SU-DHL-6 (cell line): ENCODE results near the gene LDLRAD2.

ENCODE experiments used
- H2AFZ ChIP-seq: fragments of 200-600 bp; sonication (generic); 2 replicates; pipeline ENCODE4 v1.6.1; 2014; ENCODE audit warnings: low read depth, mild to moderate bottlenecking, moderate library complexity, mixed read lengths, antibody characterized with exemption, low read length; ENCODE audit not compliant: severe bottlenecking
- H3F3A ChIP-seq: fragments of 200-600 bp; shearing (Covaris generic); 2 replicates; pipeline ENCODE4 v1.6.0; 2016; ENCODE audit warnings: antibody characterized with exemption, mild to moderate bottlenecking; ENCODE audit not compliant: insufficient read depth
- H3K27ac ChIP-seq: fragments of 200-600 bp; sonication (generic); 2 replicates; pipeline ENCODE4 v1.5.1; 2016; ENCODE audit warnings: low read depth, mild to moderate bottlenecking, low read length, moderate library complexity, mixed read lengths
- H3K27me3 ChIP-seq: fragments of 200-600 bp; sonication (generic), shearing (Covaris generic); 2 replicates; pipeline ENCODE4 v1.6.0; 2014; ENCODE audit warnings: mild to moderate bottlenecking, low read length
- H3K36me3 ChIP-seq: fragments of 200-600 bp; sonication (generic); 2 replicates; pipeline ENCODE4 v1.6.1; 2014; ENCODE audit warnings: mild to moderate bottlenecking, low read length, mixed read lengths
- H3K4me2 ChIP-seq: fragments of 300-600, 200-600 bp; shearing (Covaris generic), sonication (generic); 2 replicates; pipeline ENCODE4 v1.6.0; 2014; ENCODE audit warnings: low read length, low read depth, mild to moderate bottlenecking; ENCODE audit not compliant: poor library complexity, severe bottlenecking
- H3K4me3 ChIP-seq: fragments of 200-600 bp; sonication (generic); 2 replicates; pipeline ENCODE4 v1.5.1; 2014; ENCODE audit warnings: antibody characterized with exemption, low read length, mild to moderate bottlenecking, mixed read lengths; ENCODE audit not compliant: insufficient read depth, poor library complexity, severe bottlenecking
- H3K79me2 ChIP-seq: fragments of 200-600 bp; sonication (generic); 2 replicates; pipeline ENCODE4 v1.6.1; 2014; ENCODE audit warnings: mild to moderate bottlenecking, low read length, moderate library complexity; ENCODE audit not compliant: insufficient read depth
- H3K9ac ChIP-seq: fragments of 200-600 bp; sonication (generic); 2 replicates; pipeline ENCODE4 v1.7.0; 2014; ENCODE audit warnings: mild to moderate bottlenecking, low read length
- H3K9me2 ChIP-seq: fragments of 200-600 bp; sonication (generic); replicated peaks from 2 replicates; pipeline ENCODE4 v1.6.1; 2014; ENCODE audit warnings: low read length; ENCODE audit not compliant: insufficient read depth
- H3K9me3 ChIP-seq: fragments of 200-600 bp; sonication (generic); 2 replicates; pipeline ENCODE4 v1.6.1; 2014; ENCODE audit warnings: low read length, mixed read lengths; ENCODE audit not compliant: insufficient read depth
- H4K20me1 ChIP-seq: fragments of 200-600 bp; sonication (generic); 2 replicates; pipeline ENCODE4 v1.6.1; 2014; ENCODE audit warnings: low read depth, mild to moderate bottlenecking, antibody characterized with exemption, low read length, moderate library complexity, mixed read lengths
- CTCF ChIP-seq: fragments of 200-600 bp; sonication (generic); IDR thresholded peaks from one replicate; pipeline ENCODE4 v1.5.1; 2017; ENCODE audit warnings: antibody characterized with exemption, mild to moderate bottlenecking, low read length, moderate library complexity; ENCODE audit not compliant: insufficient read depth, poor library complexity, severe bottlenecking
- EZH2phosphoT487 ChIP-seq: fragments of 200-600 bp; sonication (generic), shearing (Covaris generic); conservative IDR thresholded peaks from 2 replicates; pipeline ENCODE4 v1.6.1; 2018; ENCODE audit warnings: mild to moderate bottlenecking, antibody characterized with exemption, low read length, moderate library complexity, mixed read lengths

LDLRAD2 gene

DNA sequence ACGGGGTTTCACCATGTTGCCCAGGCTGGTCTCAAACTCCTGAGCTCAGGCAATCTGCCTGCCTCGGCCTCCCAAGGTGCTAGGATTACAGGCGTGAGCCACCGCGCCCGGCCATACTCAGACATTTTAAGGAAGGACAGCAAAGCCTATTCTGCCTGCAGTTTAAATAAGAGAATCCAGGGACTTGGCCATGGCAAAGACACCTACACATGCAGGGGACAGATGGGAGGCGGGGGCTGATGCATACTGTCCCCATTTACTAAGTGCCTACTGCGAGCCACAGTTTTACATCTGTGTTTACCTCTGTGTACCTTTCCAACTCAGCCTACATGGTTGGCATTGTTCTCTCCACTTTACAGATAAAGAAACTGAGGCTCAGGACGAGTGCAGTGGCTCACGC lies 25.4 kb downstream of the LDLRAD2 start:
- H3K4me2 ChIP-seq = no peak overlapping the region
- no peak overlapping the region for H3K4me3 ChIP-seq
- TF ChIP-seq CTCF = no peak
- no peak for TF ChIP-seq EZH2phosphoT487
- no peak overlapping the region for H3K9ac ChIP-seq
- H3K27me3 ChIP-seq = no peaks in the 10 kb centered on the region
- no peak overlapping the region for H3K27ac ChIP-seq
- no peaks in the 10 kb centered on the region for H3K9me2 ChIP-seq
- H3K79me2 ChIP-seq = no peaks in the 10 kb centered on the region
- H3K36me3 ChIP-seq = no peaks in the 10 kb centered on the region
- H2AFZ ChIP-seq = no peak overlapping the region
- no peaks in the 10 kb centered on the region for H3K9me3 ChIP-seq
- no peaks in the 10 kb centered on the region for H4K20me1 ChIP-seq
- no peaks in the 10 kb centered on the region for H3F3A ChIP-seq

GRCh38 chr1:21838359-21839157 lies 26.5 kb downstream of the LDLRAD2 start:
- Histone ChIP-seq H3K27ac (no peak overlapping the region), H4K20me1 (no peaks in the 10 kb centered on the region), H3K9ac (no peak overlapping the region), H3K9me3 (no peaks in the 10 kb centered on the region), H3F3A (no peaks in the 10 kb centered on the region), H3K4me2 (no peak overlapping the region), H3K36me3 (no peaks in the 10 kb centered on the region), H3K27me3 (no peaks in the 10 kb centered on the region), H2AFZ (no peak overlapping the region), H3K4me3 (no peak overlapping the region), H3K79me2 (no peaks in the 10 kb centered on the region), H3K9me2 (no peaks in the 10 kb centered on the region)
- TF ChIP-seq EZH2phosphoT487 (no peak), CTCF (no peak)

GRCh38 chr1:21839337-21840037 lies 27.4 kb downstream of the LDLRAD2 start:
- Histone ChIP-seq H3K9me2 (no peaks in the 10 kb centered on the region), H3K79me2 (no peaks in the 10 kb centered on the region), H3K4me3 (no peak overlapping the region), H3K36me3 (no peaks in the 10 kb centered on the region), H3K9ac (no peak overlapping the region), H3F3A (no peaks in the 10 kb centered on the region), H3K4me2 (no peak overlapping the region), H4K20me1 (no peaks in the 10 kb centered on the region), H3K9me3 (no peaks in the 10 kb centered on the region), H3K27me3 (no peaks in the 10 kb centered on the region), H3K27ac (no peak overlapping the region), H2AFZ (no peak overlapping the region)
- no peak for TF ChIP-seq EZH2phosphoT487
- TF ChIP-seq CTCF = no peak
